ENCODE data around the gene KLC4.

The KLC4 gene

GRCh38 chr6:43050981-43051380 lies 8.4 kb upstream of the KLC4 start:
- H2AFZ ChIP-seq (ENCODE audit: low read length), result no peak overlapping the region
- peaks cover 22% of the 10 kb centered on the region for H3K36me3 ChIP-seq (ENCODE audit: insufficient read depth, low read length)
- no peak overlapping the region for H3K27ac ChIP-seq (ENCODE audit: low read depth, low read length, poor library complexity, severe bottlenecking)
- no peaks in the 10 kb centered on the region for H3K9me2 ChIP-seq (ENCODE audit: low read depth, low read length)
- H4K20me1 ChIP-seq (ENCODE audit: insufficient read depth, low read length), result no peaks in the 10 kb centered on the region
- no peak overlapping the region for H3K9ac ChIP-seq (ENCODE audit: low read length)
- no peak overlapping the region for H3K4me2 ChIP-seq (ENCODE audit: low read length)
- H3K9me3 ChIP-seq (ENCODE audit: low read length), result no peaks in the 10 kb centered on the region
- H3K27me3 ChIP-seq (ENCODE audit: insufficient read depth, low read length), result no peaks in the 10 kb centered on the region
- TF ChIP-seq CTCF (IDR thresholded peaks at IDR 0.05; ENCODE audit: low read length) (no peak), EZH2 (IDR thresholded peaks at IDR 0.05; ENCODE audit: borderline replicate concordance, low read length) (no peak)
- H3K79me2 ChIP-seq (ENCODE audit: insufficient read depth, low read length), result no peaks in the 10 kb centered on the region
- no peaks in the 10 kb centered on the region for H3F3A ChIP-seq (ENCODE audit: insufficient read depth, low read length)
- H3K4me1 ChIP-seq (ENCODE audit: insufficient read depth, low read length, severe bottlenecking), result peaks cover 24% of the 10 kb centered on the region
- no peak overlapping the region for H3K4me3 ChIP-seq (ENCODE audit: low read depth, low read length, poor library complexity, severe bottlenecking)

- TF ChIP-seq CTCF (IDR thresholded peaks at IDR 0.05; ENCODE audit: low read length), result no peak
- no peak for TF ChIP-seq EZH2 (IDR thresholded peaks at IDR 0.05; ENCODE audit: borderline replicate concordance, low read length)
- Histone ChIP-seq H3K4me3 (ENCODE audit: low read depth, low read length, poor library complexity, severe bottlenecking) (peak overlapping the region; percentile 78), H3K9me2 (ENCODE audit: low read depth, low read length) (no peaks in the 10 kb centered on the region), H3K36me3 (ENCODE audit: insufficient read depth, low read length) (peaks cover 17% of the 10 kb centered on the region), H3K79me2 (ENCODE audit: insufficient read depth, low read length) (no peaks in the 10 kb centered on the region), H3K27me3 (ENCODE audit: insufficient read depth, low read length) (no peaks in the 10 kb centered on the region), H3K27ac (ENCODE audit: low read depth, low read length, poor library complexity, severe bottlenecking) (peak overlapping the region; percentile 61), H3K4me2 (ENCODE audit: low read length) (peak overlapping the region; percentile 80), H3K9ac (ENCODE audit: low read length) (peak overlapping the region; percentile 85; the same call in 1 of the 2 replicates), H2AFZ (ENCODE audit: low read length) (no peak overlapping the region), H4K20me1 (ENCODE audit: insufficient read depth, low read length) (no peaks in the 10 kb centered on the region), H3K9me3 (ENCODE audit: low read length) (no peaks in the 10 kb centered on the region), H3K4me1 (ENCODE audit: insufficient read depth, low read length, severe bottlenecking) (peaks cover 24% of the 10 kb centered on the region), H3F3A (ENCODE audit: insufficient read depth, low read length) (no peaks in the 10 kb centered on the region)
These were observed 7.1 kb upstream of the KLC4 start for GRCh38 chr6:43052225-43052841.

DNA sequence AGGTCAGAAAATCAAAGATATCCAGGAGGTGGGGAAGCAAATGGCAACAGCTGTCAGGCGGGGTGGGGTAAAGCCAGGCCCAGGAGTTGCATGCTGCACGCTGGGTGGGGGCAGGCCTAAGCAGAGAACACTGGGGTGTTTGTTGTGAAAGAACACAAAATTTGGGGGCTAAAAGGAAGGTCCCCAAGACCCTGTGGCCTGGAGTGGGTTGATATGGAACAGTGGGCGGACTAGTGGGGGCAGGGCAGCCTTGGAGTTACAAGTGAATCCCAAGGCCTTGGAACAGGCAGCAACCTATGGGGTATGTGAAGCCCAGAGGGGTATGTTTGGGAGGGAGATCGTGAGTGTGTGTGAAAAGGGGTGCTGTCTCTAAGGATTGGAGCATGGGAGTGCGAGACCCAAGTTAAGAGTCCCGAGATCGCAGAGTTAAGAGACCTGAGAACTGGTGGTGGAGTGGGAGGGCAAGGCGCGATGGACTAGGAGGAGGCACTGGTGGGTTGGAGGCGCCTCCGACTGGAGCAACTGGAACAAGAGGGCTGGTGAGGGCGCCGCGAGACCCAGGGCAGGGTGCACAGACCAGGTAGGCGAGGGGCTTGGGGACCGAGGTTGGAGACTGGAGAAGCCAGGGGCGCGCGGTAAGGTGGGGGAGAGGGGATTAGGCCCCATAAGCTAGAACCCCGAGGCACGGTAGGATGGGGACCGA lies 6.4 kb upstream of the KLC4 start:
- Histone ChIP-seq H3K27ac (ENCODE audit: low read depth, low read length, poor library complexity, severe bottlenecking) (peak overlapping the region; percentile 61), H3K4me1 (ENCODE audit: insufficient read depth, low read length, severe bottlenecking) (peaks cover 28% of the 10 kb centered on the region), H2AFZ (ENCODE audit: low read length) (no peak overlapping the region), H4K20me1 (ENCODE audit: insufficient read depth, low read length) (no peaks in the 10 kb centered on the region), H3F3A (ENCODE audit: insufficient read depth, low read length) (no peaks in the 10 kb centered on the region), H3K9me3 (ENCODE audit: low read length) (no peaks in the 10 kb centered on the region), H3K9ac (ENCODE audit: low read length) (peak overlapping the region; percentile 85), H3K4me3 (ENCODE audit: low read depth, low read length, poor library complexity, severe bottlenecking) (peak overlapping the region; percentile 78), H3K4me2 (ENCODE audit: low read length) (peak overlapping the region; percentile 80), H3K79me2 (ENCODE audit: insufficient read depth, low read length) (peaks cover 1% of the 10 kb centered on the region), H3K27me3 (ENCODE audit: insufficient read depth, low read length) (no peaks in the 10 kb centered on the region), H3K36me3 (ENCODE audit: insufficient read depth, low read length) (peaks cover 21% of the 10 kb centered on the region), H3K9me2 (ENCODE audit: low read depth, low read length) (no peaks in the 10 kb centered on the region)
- no peak for TF ChIP-seq EZH2 (IDR thresholded peaks at IDR 0.05; ENCODE audit: borderline replicate concordance, low read length)
